CD4-positive, alpha-beta T cell treated with Interleukin-21 for 1 hour (primary cell): ENCODE measurements around the gene CALU.

Source experiments
- DNase-seq: peaks from one replicate; pipeline ENCODE4 v3.0.0-alpha.2; 2020

Gene CALU

DNA sequence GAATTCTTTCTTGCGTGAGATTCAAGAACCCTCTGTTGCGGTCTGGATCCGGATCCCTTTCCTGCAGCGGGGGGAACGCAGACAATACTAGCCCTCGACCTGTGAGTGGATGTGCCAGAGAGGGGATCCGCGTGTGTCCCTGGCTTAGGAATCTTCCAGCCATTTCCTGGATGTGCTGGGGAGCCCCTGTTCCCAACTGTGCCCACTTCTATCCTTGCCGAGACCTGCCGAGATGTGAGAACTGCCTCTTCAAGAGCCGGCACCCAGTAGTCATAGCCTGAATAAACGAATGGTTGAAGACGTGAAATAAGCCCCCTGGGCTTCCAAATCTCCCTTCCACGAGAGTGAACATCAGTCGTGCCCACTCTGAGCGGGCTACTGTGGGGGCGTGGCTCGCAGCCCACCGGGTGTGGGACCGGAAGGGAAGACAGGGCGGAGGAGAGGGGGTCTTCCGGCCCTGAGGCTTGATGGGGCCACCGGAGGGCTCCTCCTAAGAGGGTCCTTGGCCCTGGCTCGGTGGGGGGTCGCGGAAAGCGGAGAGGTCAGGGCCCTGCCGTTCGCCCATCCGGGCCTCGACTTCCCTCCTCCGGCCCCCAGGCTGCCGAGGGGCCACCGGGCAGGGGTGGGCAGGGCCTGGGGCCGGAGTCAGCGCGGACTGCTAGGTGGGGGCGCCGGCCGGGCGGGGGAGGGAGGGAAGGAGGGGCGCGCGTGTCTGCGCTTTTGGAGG lies 51.3 kb downstream of the CALU start:
- peak; percentile 12 for DNase-seq

GRCh38 chr7:128791121-128791971 lies 52.2 kb downstream of the CALU start, which contains the start of gene CCDC136:
TSS of gene CCDC136 (plus strand) at chr7:128791968. CDS start at chr7:128792412, 444 bp downstream.
- DNase-seq: peak; percentile 83

GRCh38 chr7:128791972-128792327 lies 52.8 kb downstream of the CALU start:
- DNase-seq: no peak

DNA sequence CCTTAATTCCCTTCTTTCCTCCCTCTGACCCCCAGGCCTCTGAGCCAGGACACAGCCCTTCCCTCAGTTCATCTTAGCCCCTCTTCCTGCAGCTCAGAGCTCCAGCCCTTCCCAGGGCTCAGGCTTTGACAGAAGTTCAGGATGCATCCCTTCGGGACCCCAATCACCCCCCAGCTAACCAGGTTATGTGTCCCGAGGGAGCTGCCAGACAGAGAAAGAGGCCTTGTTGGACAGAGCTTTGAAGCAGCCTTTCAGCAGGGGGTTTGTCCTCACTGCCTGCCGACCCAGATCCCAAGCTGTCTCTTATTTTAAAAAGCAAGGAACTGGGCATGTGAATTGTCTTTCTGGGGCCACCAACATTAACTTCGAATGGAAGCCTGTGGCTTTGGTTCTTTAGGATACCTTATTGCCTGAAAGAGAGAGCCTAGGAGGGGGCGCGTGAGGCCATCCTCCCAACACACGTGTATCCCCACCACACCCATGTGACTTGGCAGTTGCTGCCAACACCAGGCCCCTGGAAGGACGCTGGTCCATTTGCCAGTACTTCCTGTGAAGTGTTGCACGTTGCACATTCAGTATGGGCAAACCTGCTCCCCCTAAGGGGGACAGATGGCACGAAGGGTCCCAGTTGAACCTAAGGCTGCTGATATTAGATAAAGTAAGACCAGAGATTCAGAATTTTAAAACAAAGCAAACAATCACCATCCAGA lies 53.5 kb downstream of the CALU start:
- DNase-seq: no peak

GRCh38 chr7:128793181-128793547 lies 54.0 kb downstream of the CALU start:
- no peak for DNase-seq

- DNase-seq: peak; percentile 21
These were observed 54.9 kb downstream of the CALU start for GRCh38 chr7:128794020-128794419.

DNA sequence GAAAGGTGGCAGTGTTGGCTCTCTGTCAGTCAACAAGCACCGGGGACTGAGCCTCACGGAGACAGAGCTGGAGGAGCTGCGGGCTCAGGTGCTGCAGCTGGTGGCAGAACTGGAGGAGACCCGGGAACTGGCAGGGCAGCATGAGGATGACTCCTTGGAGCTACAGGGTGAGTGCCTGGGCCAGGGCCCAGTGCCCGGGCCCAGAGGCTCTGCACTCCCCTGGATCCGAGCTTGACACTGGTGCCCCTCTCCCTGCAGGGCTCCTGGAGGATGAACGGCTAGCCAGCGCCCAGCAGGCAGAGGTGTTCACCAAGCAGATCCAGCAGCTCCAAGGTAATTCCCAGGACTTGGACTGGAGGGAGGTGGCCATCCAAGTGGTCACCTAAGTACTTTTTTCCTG lies 55.3 kb downstream of the CALU start:
- no peak for DNase-seq

GRCh38 chr7:128795129-128795528 lies 56.0 kb downstream of the CALU start:
- no peak for DNase-seq

- DNase-seq: no peak
These were observed 57.2 kb downstream of the CALU start for GRCh38 chr7:128796327-128796726.

- DNase-seq: no peak
These were observed 60.3 kb downstream of the CALU start for GRCh38 chr7:128799451-128799850.

GRCh38 chr7:128800567-128800966 lies 61.4 kb downstream of the CALU start:
- DNase-seq: no peak

DNA sequence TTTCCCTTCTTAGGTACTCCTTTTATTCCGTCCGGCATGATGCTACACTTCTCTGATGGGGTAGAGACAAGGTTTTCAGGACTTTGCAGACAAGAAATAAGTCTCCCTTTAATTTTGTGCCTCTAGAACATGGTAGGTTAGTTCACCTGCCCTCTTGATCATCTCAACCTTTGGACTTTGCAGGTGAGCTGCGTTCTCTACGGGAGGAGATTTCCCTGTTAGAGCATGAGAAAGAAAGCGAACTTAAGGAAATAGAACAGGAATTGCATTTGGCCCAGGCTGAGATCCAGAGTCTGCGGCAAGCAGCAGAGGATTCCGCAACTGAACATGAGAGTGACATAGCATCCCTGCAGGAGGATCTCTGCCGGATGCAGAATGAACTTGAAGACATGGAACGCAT lies 61.8 kb downstream of the CALU start:
- DNase-seq: no peak

GRCh38 chr7:128801667-128802418 lies 62.7 kb downstream of the CALU start:
- no peak for DNase-seq

GRCh38 chr7:128804484-128804883 lies 65.3 kb downstream of the CALU start:
- DNase-seq: no peak

- DNase-seq: no peak
These were observed 66.1 kb downstream of the CALU start for GRCh38 chr7:128805225-128805624.

DNA sequence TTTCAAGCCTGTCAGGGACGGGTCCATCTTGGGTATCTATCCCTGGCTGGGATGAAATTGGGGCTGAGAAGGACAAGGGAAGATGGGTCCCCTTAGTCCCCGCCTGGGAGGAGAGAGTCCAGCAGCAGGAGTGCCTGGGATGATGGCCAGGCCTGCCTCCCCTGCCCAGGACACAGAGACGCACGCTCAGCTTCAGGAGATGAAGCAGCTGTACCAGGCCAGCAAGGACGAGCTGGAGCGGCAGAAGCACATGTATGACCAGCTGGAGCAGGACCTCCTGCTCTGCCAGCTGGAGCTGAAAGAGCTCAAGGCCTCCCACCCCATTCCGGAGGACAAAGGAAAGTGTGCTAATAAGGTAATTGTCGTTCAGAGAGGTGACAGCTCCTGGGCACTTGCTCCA lies 68.0 kb downstream of the CALU start:
- no peak for DNase-seq

DNA sequence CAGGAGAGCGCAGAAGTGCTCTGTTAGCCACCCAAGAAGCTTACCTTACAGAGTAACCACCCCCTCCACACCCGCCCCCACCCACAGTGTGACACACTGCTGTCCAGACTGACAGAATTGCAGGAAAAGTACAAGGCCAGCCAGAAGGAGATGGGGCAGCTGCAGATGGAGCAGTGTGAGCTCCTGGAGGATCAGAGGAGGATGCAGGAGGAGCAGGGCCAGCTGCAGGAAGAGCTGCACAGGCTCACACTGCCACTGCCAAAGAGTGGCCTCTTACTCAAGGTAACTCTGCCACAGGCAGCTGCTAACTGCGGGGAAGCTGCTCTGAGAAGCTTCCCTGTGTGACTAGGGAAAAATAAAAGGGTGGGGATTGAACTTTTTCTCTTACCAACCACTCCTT lies 70.2 kb downstream of the CALU start:
- DNase-seq: no peak

DNA sequence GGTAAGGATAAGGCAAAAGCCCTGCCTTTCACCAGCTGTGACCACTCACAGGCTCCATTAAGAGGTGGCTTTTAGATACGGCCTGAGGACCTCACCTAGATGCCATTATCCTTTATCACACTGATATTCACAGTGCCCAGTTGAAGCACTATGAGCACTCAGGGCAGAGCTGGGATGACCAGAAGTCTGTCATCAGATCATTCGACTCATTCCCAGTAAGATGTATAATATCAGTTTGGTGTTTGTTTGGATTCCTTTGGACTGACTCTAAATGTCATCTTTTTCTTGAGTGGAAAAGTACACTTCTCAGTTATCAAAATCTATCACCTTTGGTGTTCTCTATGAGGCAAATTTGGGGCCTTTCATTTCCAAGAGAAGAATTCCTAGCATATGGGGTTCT lies 71.3 kb downstream of the CALU start:
- DNase-seq: no peak

DNA sequence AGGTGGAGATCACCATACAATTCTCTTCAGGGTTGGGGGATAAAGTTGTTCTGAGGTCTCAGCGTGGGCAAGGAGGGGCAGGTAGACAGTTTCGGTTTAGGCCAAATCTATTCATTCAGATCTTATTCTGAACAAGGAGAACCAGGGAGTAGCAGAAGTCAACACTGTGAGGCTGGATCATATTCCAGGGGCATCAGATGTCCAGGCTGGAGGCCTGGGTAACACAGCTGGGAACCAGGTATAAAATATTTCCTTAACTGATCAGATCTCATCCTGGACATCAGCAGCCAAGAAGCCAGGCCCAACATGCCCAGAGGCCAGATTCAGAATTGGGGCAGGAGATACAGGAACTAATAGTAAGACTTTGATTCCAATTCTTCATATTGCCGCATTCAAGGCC lies 71.8 kb downstream of the CALU start:
- DNase-seq: no peak

DNA sequence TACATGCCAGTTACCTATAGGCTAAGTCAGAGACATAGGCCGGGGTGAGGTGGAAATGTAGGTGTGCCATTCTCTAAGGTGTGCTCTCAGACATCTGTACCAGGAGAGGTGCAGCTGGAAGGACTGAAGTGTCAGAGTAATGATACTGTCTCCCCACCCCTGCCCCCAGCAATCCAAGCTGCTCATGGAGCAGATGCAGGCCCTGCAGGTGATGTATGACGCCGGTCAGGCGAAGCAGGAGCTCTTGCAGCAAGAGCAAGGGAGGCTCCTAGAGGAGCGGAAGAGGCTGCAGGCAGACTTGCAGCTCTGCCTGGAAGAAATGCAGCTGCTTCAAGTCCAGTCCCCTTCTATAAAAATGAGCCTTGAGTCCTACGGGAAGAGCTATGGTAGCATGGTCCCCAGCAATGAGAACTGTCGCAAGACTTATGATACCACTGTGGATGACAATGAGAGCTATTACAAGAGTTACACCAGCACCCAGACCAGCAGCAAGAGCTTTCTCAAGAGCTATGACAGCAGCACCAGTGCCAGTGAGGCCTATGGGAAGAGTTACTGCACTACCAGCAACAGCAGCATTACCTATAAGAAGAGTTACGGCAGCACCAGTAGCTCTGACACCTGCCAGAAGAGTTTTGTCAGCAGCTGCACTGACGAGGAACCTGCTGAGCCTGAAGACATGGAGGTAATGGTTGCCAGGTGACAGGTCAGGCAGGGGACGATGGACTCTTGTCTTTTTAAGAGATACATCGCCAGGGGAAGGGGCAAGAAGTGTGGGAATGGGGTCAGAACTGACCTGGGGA lies 72.7 kb downstream of the CALU start:
- DNase-seq: no peak

GRCh38 chr7:128812514-128813168 lies 73.5 kb downstream of the CALU start:
- DNase-seq: no peak

DNA sequence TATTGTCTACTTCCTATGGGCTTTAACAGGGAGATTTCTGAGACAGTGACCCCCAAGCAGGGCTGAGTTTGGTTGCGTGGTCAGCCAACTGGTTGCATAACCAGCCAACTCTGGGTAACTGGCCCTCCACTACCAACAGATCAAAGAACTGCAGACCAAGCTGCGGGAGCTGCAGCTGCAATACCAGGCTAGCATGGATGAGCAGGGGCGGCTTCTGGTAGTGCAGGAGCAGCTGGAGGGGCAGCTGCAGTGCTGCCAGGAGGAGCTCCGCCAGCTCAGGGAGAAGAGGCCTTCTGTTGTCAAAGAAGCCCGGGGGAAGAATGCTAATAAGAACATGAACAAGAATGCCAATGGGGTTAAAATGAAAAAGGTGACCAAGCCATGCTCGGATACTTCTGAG lies 75.3 kb downstream of the CALU start:
- DNase-seq: no peak
